DMS114 treated with DMSO at 0.1 percent for 48 hours (cell line): Measurements from ENCODE around the gene RRP15.
A peak's percentile ranks its signal among the peaks of the same experiment; 100 is the strongest.

ENCODE experiments used
- DNase-seq: peaks from one replicate; lab custom pipeline; 2025; ENCODE audit not compliant: unreplicated experiment; lab: John Stamatoyannopoulos, UW

RRP15 gene

DNA sequence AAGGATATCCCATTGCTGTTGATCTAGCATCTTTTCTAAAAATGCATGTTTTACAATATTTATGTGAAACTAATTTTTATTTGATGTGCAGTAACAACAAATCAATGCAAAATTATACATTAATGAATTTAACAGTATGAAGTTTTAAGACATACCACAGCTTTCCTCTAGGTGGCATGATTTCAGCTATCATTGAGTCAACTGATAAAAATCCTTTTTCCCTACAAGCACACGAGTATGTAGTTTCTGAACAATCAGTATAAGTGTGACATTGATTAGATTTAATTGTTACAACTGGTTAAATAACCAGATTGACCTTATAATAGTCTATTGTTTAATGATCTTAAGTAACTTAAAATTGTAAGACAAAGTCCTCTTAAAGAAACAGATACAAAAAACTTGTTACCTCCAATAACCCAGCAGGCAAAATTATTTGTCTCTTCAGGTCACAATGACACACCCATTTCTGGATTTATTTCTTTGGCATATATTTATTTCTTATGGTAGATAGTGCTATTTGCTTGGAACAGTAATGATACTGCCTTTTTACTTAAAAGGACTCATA is 54.3 kb downstream of the RRP15 start:
- DNase-seq, result peak; percentile 25

- no peak for DNase-seq
These were observed 56.2 kb downstream of the RRP15 start for GRCh38 chr1:218341325-218341724.

GRCh38 chr1:218342091-218342490 is 57.0 kb downstream of the RRP15 start:
- DNase-seq, result no peak

GRCh38 chr1:218344814-218345672 is 60.0 kb downstream of the RRP15 start, which contains the start of gene TGFB2:
Gene TGFB2, plus strand, starts transcription at chr1:218345336. Its CDS starts 1,366 bp downstream, at chr1:218346702.
- no peak for DNase-seq

GRCh38 chr1:218345673-218346390 is 60.7 kb downstream of the RRP15 start:
- no peak for DNase-seq

DNA sequence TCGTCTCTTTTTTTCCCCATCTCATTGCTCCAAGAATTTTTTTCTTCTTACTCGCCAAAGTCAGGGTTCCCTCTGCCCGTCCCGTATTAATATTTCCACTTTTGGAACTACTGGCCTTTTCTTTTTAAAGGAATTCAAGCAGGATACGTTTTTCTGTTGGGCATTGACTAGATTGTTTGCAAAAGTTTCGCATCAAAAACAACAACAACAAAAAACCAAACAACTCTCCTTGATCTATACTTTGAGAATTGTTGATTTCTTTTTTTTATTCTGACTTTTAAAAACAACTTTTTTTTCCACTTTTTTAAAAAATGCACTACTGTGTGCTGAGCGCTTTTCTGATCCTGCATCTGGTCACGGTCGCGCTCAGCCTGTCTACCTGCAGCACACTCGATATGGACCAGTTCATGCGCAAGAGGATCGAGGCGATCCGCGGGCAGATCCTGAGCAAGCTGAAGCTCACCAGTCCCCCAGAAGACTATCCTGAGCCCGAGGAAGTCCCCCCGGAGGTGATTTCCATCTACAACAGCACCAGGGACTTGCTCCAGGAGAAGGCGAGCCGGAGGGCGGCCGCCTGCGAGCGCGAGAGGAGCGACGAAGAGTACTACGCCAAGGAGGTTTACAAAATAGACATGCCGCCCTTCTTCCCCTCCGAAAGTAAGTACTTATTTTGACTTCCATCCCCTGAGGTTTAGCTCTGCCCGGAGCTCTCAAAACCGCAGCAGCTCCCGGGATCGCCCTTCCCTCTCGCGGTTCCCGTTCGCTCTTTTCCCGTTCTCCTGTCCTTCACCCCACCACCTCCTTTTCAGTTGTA is 61.5 kb downstream of the RRP15 start:
- DNase-seq, result peak; percentile 11

DNA sequence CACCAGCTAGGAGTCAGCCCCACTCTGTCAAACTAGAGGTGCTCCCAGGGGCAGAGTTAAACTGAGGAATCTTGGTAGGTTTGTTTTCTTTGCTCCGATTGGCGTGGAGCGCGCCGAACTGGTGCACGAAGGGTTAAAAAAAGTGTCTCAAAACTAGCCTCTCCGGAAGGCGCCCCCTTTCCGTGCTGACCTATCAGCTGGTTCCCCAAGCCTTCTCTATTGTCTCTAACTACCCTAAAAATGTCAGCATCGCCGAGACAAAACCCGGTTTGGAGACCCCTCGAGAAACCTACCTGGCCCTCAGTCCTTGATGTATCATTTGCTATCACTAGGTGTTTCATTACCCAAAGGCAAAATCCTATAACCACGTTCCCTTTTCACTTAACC is 62.2 kb downstream of the RRP15 start:
- DNase-seq, result no peak

DNA sequence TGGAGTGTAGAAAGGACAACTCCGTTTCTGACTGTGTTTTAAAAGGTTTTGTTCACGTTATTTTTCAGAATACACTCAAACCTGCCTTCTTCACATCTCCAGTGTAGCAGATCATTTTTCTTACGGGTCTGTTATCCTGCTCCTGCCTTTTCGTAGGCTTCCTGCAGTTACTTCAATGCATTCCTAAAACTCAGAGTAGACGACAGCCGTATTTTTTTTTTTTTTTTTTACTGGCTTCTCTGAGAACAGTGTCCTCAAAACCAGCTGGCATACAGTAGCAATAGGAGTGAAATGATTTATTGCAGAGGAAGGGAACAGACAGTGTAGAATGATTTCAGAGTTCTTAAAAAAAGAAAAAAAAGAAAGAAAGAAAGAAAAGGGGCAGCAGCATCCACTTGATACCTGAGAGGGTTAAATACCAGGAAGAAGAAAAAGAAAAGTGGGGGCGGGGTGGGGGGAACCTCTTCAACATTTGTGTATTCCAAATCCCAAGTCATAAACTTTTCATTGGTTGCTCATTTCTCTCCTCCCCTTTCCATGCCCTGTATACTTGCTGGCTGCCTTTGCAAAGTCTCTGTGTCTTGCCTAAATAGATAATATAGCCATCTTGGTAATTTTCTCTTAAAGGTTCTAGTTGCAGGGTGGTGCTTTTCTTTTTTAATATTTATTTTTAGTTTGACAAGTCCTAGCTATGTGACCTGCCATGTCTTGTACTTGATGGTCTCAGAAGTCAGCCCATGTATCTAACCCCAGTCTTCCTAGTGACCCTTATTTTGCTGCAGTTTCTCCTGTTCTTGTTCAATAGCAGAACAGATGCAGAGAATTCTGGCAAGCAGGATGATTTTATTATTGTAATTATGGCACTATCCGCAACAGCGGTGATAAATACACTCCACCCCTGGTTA is 62.9 kb downstream of the RRP15 start:
- no peak for DNase-seq

DNA sequence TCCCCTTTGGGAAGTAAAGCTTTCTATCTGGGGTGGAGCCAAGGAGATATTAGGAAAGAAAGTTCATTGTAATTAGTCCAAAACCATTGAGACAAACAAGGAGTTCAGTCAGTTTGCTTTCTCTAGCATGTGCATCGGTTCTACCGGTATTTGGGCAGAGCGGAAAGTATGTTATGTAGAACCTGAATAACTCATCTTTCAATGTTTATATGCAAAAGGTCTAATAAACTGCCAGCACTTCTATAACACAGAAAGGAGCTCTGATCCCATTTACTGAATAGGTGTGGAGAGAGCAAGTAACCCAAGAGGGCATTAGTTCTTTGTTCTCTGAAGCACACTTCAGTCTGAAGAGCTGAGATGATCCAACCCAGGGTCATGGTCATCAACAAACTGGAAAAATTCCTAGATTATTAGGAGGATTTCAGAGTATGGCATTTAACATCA is 63.6 kb downstream of the RRP15 start:
- no peak for DNase-seq

DNA sequence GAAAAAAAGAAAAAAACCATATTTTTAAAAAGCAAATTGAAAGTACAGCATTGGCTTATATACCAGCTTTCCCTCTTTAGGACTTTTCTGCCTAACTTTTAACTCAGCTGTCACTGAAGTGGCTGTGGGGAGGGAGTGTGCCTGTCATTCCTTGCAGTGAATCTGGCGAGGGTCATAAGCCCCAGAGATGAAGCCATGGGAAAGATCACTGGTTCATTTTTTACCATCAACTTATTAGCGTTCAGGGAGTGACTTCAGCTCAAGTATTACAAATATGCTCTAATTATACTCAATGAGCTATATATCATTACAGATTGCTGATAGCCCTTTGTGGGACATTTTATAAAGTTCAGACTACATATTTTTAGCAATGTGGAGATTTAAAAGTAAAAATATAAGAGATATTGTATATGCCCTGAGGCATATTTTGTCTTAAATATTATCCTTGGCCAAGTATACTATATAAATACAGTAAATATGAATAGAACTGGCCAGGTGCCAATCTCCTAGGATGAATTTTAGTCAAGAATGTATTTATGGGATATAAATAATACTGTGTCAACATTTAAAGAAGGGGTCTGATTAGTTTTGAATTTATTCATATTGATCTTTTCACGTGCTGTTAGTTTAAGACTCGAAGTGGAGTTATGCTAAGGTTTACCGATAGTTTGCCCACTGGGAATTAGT is 64.4 kb downstream of the RRP15 start:
- no peak for DNase-seq

DNA sequence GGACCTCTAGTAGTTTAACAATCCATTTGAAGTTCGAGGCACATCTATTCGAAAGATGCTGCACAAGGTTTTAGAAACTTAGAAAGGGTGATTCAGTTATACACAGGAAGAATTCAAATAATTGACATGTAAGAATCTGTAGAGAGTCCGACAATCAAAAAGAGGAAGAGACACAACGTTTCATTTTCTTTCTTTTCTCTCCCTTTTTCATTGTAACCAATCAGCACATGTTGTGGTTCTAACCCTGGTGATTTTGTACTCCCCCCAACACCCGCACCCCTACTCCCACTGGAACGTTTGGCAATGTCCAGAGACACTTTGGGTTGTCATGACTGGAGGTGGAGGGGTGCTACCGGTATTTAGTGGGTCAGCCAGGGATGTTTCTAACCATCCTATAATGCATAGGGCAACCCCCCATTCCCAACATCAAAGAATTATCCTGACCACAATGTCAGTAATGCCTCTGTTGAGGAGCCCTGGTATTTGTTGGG is 65.0 kb downstream of the RRP15 start:
- DNase-seq, result no peak

DNA sequence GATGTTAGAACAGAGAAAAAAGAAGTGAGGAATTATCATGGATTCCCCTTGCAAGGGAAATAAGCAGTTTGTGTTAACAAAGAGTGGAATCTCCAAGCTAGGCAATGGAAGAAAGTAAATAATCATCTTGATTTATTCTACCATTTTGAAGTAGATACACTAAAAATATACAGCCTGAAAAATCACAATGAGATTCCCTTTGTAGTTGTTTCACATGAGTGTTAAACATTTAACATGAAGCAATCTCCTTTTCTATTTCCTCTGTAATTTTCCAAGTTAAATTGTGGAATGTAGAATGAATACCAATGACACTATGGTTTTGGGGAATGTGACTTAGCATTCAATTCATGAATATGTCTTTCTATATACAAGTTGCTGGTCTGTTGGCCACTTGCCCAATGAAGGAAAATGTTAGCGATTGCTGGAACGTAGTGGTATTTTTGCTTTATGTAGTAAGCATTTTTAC is 65.7 kb downstream of the RRP15 start:
- DNase-seq, result no peak

DNA sequence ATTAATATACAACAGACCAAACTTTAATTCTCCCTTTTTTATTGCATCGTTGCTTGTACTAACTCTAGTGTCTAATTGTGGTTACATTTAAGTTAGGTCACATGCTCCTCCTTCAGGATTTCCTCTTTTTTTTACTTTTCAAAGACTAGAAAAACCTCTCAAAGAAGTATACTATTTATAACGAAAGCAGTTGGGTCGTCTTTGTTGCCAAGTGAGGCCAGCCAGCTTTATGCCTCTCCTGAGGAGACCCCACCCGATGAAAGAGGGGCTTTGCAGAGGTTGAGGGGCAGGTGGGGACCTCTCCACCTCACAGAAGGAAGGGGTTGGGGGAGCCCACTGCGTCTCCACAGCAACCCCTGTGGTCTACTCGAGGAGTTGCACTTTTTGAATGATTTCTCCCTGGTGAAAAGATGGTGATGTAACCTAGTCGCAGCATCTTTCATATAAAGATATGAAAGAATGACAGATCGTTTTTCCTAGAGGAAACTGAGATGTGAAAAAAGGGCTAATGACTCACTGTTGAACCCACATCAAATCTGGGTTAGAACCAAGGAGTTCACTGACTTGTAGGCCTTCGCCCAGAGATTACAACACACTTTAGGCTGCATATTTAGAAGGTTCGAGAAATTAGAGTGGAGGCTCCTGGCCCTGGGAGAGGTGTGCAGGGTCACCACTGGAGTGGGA is 66.4 kb downstream of the RRP15 start:
- DNase-seq, result no peak

DNA sequence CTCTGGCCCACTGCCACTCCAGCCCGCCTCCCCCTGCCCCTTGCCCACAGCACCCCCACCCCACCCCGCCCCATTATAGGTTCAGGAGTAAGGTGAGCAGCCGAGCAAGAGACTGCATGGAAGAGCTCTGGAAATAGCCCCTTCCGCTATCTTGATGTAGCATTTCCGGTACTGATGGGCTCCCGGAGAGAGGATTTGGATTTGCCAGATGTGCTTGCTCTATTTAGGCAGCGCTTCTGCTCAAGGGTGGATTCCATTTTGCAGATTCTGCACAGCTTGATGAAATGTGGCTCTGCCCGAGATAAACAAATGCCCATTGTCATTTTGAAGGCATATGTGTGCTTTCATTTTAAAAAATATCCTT is 67.0 kb downstream of the RRP15 start:
- DNase-seq, result no peak

DNA sequence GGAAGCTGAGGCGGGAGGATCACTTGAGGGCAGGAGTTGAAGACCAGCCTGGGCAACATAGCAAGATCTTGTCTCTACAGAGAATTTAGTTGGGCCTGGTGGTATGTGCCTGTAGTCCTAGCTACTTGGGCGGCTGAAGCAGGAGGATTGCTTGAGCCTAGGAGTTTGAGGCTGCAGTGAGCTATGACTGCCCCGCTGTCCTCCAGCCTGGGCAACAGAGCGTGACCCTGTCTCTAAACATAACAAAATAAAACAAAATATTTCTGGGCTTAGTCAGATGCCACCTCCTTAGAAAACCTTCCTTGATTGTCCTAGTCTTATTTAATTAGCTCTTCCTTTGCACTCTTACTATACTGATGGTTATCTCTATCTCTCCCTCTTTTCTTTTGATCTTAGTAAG is 68.6 kb downstream of the RRP15 start:
- DNase-seq, result no peak

DNA sequence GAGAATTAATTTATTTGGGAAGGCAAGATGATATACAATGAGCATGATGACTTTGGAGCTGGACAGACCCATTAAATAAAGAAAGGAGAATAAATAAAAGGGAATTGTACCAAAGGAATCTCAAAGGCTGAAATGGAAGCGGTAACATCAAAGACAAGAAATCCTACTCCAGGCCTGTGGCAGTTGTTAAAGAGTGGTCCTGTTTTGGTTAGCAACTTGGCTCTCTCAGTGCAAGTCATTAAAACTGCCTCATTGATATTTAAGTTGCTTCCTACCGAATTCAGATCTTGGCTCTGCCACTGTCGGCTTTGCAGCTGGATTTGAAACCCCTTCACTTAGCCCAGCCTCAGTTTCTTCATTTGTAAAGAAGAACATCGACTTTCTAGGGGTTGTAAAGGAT is 70.2 kb downstream of the RRP15 start:
- DNase-seq, result no peak

- no peak for DNase-seq
These were observed 72.3 kb downstream of the RRP15 start for GRCh38 chr1:218357211-218357892.

GRCh38 chr1:218357893-218358232 is 72.8 kb downstream of the RRP15 start:
- DNase-seq, result no peak
